Colonic mucosa (tissue), 4 donors: ENCODE data around the gene RFX1. TPM values are rescaled to one million over a fixed set of nuclear protein-coding genes. Genes with fewer than 3 reads are reported as not detected.

Experiments used
- DNase-seq: peaks from one replicate; pipeline ENCODE4 v3.0.0-alpha.2; 2020
- H3K27ac ChIP-seq: fragments of 200-600 bp; one replicate; pipeline ENCODE4 v1.8.0; 2021
- H3K27me3 ChIP-seq: fragments of 200-600 bp; one replicate; pipeline ENCODE4 v1.8.0; 2021
- H3K36me3 ChIP-seq: fragments of 200-600 bp; one replicate; pipeline ENCODE4 v1.8.0; 2021
- H3K4me1 ChIP-seq: fragments of 200-600 bp; one replicate; pipeline ENCODE4 v1.8.0; 2021; ENCODE audit warnings: mild to moderate bottlenecking
- H3K4me3 ChIP-seq: fragments of 200-600 bp; one replicate; pipeline ENCODE4 v1.8.0; 2021
- H3K9ac ChIP-seq, 2 donors: one replicate each; pipeline ENCODE4 v1.7.0; 2013; ENCODE audit warnings: control low read depth in 2 of 2, low read depth in 2 of 2, low read length in 2 of 2
- H3K9me3 ChIP-seq: fragments of 200-600 bp; one replicate; pipeline ENCODE4 v1.8.0; 2021
- CTCF ChIP-seq: fragments of 200-600 bp; IDR thresholded peaks from one replicate; pipeline ENCODE4 v1.8.0; 2022; ENCODE audit warnings: antibody characterized with exemption, mild to moderate bottlenecking
- intact Hi-C: fragments of 100-400 bp; cut with DNase I; formaldehyde crosslinking; loops from one replicate; pipeline ENCODE4 v1.14.1; 2022
- total RNA-seq, 2 donors: library from RNA; stranded (reverse); fragmentation: NEBNext Ultra II Directional in 1 of 2; extraction: Animal tissue kit (Norgen Biotek cat#: 25700) in 1 of 2; gene quantifications; one replicate each; pipeline ENCODE4 v1.2.1, GENCODE V29; 2021
- donor health status: healthy.
- donor health status: DM: no; HTN: no; CAD: no.
- donor health status: DM: no; HTN: no; CAD: no.

Gene RFX1
- total RNA-seq, 2 donors from 2014 or later = 13.1 to 20.9 TPM

GRCh38 chr19:13992025-13992424 lies 14.1 kb downstream of the RFX1 start:
- Histone ChIP-seq H3K4me3 (no peak overlapping the region), H3K36me3 (no peaks in the 10 kb centered on the region), H3K27ac (no peak overlapping the region), H3K27me3 (no peaks in the 10 kb centered on the region), H3K4me1 (no peaks in the 10 kb centered on the region), H3K9ac (no peak overlapping the region), H3K9me3 (no peaks in the 10 kb centered on the region)
- TF ChIP-seq CTCF = no peak
- intact Hi-C loops = no loop called here
- no peak for DNase-seq

GRCh38 chr19:13990085-13990484 lies 16.0 kb downstream of the RFX1 start:
- TF ChIP-seq CTCF = no peak
- H3K4me1 ChIP-seq = no peaks in the 10 kb centered on the region
- H3K9ac ChIP-seq = no peak overlapping the region
- no peaks in the 10 kb centered on the region for H3K9me3 ChIP-seq
- H3K27ac ChIP-seq = no peak overlapping the region
- intact Hi-C loops = no loop called here
- H3K36me3 ChIP-seq = no peaks in the 10 kb centered on the region
- DNase-seq = no peak
- H3K4me3 ChIP-seq = no peak overlapping the region
- no peaks in the 10 kb centered on the region for H3K27me3 ChIP-seq

- no peaks in the 10 kb centered on the region for H3K4me1 ChIP-seq
- no peaks in the 10 kb centered on the region for H3K9me3 ChIP-seq
- H3K27me3 ChIP-seq = no peaks in the 10 kb centered on the region
- no peak for DNase-seq
- intact Hi-C loops = no loop called here
- TF ChIP-seq CTCF = no peak
- H3K9ac ChIP-seq = no peak overlapping the region
- no peak overlapping the region for H3K27ac ChIP-seq
- H3K4me3 ChIP-seq = no peak overlapping the region
- H3K36me3 ChIP-seq = no peaks in the 10 kb centered on the region
These were observed 16.6 kb downstream of the RFX1 start for GRCh38 chr19:13989487-13989886.

GRCh38 chr19:13987101-13987890 lies 18.8 kb downstream of the RFX1 start:
- intact Hi-C loops = no loop called here
- H3K27ac ChIP-seq = peak overlapping the region; percentile 77
- no peaks in the 10 kb centered on the region for H3K36me3 ChIP-seq
- peak overlapping the region; percentile 9 to 13 for H3K9ac ChIP-seq
- no peak for TF ChIP-seq CTCF
- no peaks in the 10 kb centered on the region for H3K4me1 ChIP-seq
- no peak overlapping the region for H3K4me3 ChIP-seq
- no peaks in the 10 kb centered on the region for H3K27me3 ChIP-seq
- DNase-seq = no peak
- no peaks in the 10 kb centered on the region for H3K9me3 ChIP-seq

- H3K36me3 ChIP-seq = no peaks in the 10 kb centered on the region
- H3K27me3 ChIP-seq = no peaks in the 10 kb centered on the region
- intact Hi-C loops = no loop called here
- no peaks in the 10 kb centered on the region for H3K4me1 ChIP-seq
- H3K4me3 ChIP-seq = no peak overlapping the region
- peak overlapping the region; percentile 56 to 61 for H3K9ac ChIP-seq
- H3K9me3 ChIP-seq = no peaks in the 10 kb centered on the region
- peak; percentile 80 for DNase-seq
- TF ChIP-seq CTCF = no peak
- H3K27ac ChIP-seq = peak overlapping the region; percentile 77
These were observed 19.7 kb downstream of the RFX1 start for GRCh38 chr19:13986348-13986904.
